NAMALWA (cell line): ENCODE measurements around the gene TLR4.
A peak's percentile ranks its signal among the peaks of the same experiment; 100 is the strongest.

Experiments
- DNase-seq: peaks from one replicate; pipeline ENCODE4 v3.0.0-alpha.2; 2015; ENCODE audit warnings: low spot score

The TLR4 gene

DNA sequence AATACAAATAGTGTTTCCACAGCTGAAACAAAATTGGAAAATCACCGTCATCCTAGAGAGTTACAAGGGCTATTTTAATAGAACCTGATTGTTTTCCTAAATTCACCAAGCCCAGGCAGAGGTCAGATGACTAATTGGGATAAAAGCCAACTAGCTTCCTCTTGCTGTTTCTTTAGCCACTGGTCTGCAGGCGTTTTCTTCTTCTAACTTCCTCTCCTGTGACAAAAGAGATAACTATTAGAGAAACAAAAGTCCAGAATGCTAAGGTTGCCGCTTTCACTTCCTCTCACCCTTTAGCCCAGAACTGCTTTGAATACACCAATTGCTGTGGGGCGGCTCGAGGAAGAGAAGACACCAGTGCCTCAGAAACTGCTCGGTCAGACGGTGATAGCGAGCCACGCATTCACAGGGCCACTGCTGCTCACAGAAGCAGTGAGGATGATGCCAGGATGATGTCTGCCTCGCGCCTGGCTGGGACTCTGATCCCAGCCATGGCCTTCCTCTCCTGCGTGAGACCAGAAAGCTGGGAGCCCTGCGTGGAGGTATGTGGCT, at the start of gene TLR4:
Gene TLR4 (plus strand): TSS at position 380 of the 552 bp plus-strand sequence. CDS start 70 bp downstream, at position 450.
- DNase-seq, result peak; percentile 66

DNA sequence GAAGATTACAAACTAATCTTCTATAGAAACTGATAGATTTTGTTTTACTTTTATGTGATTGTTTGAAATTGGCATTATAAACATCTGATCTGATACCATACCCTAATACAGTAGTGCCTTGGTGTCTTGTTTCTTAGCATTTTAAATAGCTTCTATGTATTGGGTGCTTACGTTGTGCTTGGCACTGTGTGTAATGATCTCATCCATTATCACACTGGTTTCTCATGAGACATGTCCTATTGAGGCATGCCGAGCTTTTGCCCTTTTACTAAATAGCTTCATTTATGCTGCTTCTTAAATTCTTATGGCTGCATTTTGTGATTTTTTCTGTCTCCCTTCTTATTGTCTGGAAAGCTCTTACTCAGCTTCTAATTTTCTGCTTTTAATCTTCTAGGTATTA, 48.2 kb upstream of the TLR4 start:
- no peak for DNase-seq

DNA sequence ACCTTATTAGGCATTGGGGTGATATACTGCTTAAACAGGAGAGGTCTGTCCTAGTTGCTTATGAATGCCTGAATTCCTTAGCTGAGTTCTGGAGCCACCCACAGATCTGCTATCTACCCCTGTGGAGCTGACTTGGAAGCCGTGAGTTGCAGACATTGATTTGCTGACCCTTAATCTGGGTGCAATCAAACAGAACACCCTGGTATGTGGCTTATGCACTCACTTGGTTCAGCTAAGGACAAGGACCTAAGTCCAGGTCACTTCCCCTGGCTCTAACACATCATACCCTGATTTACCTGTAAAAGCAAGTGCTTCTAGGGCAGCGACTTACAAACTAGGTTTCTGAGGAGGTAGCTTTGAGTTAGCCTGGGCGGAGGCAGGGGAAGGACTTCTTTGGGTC, 41.6 kb upstream of the TLR4 start:
- no peak for DNase-seq

DNA sequence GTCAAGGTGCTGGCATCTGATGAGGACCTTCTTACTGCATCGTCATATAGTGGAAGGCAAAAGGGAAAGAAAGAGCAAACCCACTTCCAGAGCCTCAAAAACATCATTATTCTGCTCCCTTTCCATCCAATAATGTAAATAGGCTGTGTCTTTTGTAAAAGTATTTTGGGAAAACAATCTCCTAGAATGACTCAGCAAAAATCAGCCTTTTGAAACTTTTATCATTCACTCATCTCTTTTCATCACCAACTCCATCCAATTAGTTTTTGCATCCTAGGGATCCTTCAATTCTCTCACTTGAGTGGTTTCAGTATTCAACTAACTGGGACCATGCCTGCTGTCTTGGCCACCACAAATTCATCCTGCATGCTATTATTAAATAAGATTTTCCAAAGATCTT, 39.8 kb upstream of the TLR4 start:
- DNase-seq, result no peak

DNA sequence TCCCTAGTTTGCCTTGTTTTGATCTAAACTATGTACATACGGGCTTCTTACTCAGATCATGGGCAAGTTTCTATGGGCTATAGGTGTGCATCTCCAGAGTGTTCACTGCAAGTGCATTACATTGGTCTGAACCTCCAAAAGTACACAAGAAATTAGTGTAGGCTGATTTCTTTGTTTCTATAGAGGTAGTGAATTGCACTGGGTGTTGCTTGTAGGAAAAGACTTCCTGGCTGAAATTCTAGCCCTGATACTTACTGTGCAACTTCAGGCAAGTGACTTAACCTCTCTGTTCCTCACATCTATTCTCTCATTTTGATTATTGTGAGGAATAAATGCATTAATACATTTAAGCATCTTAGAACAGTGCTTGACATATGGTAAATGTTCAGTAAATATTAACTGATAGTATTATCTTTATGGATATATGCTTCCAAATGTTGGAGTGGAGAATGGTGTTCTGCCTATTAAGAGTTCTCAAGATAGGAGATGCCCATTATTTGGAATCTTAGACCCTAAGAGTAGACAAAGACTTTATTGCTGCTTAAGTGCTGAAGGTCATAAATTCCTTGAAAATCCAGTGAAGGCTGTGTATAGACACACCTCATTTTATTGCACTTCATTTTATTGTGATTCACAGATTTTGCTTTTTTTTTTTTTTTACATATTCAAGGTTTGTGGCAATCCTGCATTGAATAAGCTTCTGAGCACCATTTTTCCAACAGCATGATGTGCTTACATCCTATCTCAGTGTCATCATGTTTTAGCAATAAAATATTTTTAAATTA, 38.4 kb upstream of the TLR4 start:
- DNase-seq, result no peak

DNA sequence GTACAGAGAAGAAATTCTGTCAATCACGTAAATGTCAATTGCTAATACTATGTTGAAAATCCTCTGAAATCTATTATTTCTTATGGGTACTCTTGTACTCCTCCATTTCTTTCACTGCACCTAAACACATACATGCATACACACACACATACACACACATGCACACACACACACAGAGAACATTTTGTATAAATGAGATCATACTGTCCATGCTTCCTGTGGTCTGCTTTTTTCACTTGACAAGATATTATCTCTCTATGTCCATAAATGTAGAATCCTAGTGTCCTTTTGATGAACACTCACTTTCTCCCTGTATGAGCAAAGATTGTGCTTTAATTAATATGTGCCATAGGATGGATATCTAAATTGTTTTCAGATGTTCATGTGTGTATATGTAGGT, 32.7 kb upstream of the TLR4 start:
- DNase-seq, result no peak

DNA sequence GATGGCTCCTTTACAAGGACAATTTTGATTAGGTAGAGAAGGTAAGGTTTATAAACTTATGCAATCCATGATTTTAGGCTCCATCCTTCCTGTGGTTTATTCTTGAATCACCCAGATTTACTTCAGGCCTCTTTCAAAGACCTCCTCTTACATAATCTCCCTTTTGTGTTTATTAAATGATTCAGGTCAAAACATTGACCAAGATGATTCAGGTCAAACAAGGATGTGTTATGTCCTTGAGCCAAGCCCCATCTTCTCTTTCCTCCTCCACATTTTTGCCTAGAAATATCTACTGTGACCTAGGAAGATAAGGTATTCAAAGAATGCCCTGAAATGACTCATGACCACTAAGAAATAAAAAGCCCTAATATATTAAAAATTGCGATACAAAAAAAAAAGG, 31.8 kb upstream of the TLR4 start:
- DNase-seq, result no peak

DNA sequence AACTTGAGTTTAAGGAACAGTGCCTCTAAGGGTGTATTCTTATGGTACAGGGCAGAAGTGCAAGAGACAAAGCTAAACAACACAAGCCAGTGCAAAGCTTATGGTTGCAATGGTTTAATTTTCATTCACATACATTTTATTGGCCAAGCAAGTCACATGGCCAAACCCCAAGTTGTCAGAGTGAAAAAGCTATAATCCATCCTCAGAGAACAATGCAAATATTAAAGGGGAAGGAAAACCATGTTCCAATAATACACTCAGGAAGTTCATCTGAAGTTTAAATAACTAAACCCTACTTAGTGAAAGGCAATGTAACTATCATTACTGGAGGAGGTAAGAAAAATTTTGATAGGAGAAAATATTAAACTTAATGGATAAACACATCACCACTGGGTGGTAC, 26.6 kb upstream of the TLR4 start:
- DNase-seq, result no peak

DNA sequence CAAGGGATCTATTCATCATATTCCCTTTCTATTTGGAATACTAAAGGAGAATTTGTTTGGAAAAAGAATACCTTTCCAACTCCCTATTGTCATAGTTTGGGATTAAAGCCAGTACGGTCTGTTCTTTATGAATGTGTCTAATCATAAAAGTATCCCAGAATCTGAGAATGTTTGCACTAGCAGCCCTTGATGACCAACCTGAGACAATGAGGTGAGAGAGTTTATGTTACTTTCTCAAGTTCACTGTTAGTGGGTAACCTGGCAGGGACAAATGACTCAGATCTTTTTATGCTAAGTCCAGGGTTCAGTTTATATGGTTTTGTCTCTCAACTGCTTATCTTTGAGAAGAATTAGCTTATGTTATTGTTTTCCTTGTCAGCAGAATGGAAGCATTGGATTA, 25.3 kb upstream of the TLR4 start:
- DNase-seq, result no peak

DNA sequence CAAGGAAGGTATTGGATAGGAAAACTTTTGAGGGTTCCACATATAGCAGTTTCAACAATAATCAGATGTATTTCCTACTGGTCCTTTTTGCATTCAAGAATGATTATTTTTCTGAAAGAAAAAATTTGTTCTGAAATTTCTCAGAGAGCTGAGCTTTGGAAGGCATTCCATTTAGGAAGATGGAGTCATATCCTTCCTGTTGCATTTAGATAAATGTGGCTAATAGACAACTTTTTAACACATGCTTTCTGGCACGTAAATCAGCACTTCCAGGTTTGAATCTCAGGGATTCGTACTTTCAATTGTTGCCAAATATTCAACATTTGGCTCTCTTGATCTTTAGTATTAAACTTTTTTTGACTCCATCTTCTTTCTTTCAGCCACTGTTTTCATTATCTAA, 24.8 kb upstream of the TLR4 start:
- no peak for DNase-seq

DNA sequence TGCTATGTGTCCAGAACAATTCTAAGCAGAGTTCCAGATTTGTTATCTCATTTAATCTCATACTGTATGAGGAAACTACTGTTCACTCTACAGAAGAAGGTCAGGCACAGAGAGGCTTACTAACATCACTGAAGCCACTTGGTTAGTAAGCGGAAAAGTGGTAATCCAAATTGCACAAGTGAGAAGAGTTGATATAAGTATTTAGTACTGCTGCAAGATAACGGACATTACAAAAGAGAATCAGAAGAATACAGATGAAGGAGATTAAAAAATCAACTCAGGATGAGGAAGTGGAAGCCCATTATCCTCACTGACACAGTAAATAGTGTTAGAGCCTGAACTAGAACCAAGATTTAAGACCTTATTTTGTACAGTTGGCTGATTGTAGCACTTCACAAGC, 22.3 kb upstream of the TLR4 start:
- no peak for DNase-seq

DNA sequence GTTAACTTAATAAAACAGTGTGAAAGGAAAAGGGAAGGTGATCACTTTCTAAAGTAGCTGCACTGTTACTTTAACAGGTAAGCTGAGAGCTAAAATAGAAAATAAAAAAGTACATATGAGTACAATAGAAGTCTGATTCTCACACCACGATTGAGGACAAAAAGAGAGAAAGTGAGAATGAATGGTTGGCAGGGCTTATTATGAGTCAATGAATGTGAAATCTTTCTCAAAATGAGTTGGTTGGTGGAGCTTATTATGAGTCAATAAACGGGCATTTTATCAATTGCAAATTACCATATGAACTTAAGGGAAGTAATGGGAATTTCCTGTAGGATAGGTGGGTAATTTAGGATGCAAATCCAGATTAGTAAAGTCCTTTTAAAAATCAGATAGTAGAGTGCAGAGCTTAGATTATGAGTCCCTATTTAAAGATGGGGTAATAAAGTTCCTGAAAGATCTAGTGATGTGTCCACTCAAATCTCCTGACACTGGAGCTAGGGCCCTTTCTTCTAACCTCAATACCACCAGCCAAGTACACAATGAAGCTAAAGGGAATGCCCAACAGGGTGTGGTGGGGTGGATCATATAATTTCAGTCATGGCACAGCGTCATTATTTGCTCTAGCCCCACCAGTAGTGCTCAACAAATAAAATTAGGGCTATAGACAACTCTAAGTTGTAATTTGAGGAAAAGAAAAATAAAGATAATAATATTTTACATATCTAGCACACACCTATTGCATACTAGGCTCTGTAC, 21.1 kb upstream of the TLR4 start:
- no peak for DNase-seq

DNA sequence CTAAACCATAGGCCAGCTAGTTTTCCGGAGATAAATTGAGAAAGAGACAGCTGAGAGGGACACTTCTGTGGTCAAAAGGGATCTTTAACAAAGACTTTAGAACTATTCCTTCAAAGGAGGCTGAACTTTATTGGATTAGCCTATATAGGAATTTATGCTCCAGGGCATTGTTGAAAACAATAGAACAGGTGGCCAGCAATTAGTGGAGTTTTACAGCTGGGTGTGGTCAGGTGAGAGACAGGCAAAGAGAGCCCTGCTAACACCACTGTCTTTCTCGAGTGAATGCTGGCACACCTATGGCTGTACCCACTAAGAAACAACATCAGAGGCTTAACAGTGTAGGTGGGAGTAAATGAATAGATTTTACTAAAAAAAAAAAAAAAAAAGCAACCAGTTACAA, 16.7 kb upstream of the TLR4 start:
- no peak for DNase-seq

DNA sequence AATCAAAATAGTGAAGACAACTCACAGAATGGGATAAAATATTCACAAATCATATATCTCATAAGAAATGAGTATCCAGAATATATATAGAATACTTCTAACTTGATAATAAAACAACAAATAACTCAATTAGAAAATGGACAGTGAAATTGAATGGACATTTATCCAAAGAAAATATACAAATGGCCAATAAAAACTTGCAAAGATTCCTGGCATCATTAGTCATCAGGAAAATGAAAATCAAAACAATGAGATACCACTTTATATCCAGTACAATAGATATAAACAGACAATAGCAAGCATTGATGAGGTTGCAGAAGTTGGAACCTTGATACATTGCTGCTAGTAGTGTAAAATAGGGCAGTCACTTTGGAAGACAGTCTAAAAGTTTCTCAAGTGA, 12.8 kb upstream of the TLR4 start:
- DNase-seq, result no peak

DNA sequence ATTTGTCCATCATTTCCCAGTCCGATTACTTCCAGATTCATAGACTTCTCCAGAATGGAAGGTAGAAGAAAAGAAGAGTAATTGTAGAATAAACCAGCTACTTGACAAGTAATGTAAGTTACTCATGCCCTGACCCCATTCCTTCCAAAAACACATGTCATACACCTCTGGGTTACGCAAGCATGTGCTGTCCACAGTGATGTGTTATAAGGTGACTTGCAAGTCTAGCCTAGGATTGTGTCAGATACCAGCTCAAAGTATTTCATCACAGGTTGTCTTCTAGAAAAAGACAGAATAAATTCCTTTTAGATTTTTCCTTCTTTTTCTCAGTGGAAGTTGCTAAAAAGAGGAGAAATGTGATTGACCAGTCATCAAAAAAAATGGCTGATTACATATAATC, 8.0 kb upstream of the TLR4 start:
- no peak for DNase-seq

DNA sequence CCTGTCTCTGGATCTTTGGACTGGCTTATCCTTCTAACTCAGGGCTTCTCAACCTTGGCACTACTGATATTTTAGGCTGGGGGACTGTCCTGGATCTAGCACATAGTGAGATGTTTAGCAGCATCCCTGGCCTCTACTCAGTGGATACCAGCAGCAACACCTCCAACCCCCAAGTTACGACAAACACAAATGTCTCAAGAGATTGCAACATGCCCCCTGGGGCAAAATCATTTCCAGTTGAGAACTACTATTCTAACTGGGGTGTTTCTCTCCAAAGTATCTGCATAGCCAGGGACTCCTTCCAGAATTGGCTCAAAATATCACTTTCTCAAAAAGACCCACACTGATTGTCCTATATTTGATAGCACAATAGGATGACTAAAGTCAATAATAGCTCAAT, 7.2 kb upstream of the TLR4 start:
- DNase-seq, result no peak

DNA sequence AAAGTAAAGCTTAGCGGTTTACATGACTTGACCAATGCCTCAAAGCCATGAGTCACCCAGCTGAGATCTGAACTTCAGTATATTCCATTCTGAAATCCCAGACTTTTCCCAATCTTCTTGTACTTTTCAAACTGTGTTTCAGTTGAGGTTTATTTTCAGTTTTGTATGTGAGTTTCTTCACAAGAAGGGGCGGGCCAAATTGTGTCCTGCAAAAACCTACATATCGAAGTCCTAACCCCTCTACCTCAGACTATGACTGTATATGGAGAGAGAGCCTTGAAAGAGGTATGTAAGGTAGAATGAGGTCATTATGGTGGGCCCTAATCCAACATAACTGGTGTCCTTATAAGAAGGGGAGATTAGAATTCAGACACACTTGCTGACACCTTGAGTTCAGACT, 666 bp upstream of the TLR4 start:
- no peak for DNase-seq

DNA sequence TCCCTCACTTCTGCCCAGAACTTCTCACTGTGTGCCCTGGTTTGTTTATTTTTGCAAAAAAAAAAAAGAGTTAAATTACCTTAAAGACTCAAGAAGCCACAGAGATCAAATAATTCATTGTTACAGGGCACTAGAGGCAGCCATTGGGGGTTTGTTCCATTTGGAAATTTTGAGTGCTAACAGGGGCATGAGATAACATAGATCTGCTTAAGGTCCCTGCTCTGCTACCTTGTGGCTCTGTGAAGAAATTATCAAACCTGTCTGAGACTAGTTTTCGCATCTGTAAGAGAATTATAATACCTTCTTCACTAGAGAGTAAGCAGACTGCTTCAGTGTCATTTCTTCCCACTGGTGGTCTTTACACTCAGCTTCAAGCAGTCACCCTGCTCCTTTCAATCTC, 394 bp downstream of the TLR4 start:
- no peak for DNase-seq

DNA sequence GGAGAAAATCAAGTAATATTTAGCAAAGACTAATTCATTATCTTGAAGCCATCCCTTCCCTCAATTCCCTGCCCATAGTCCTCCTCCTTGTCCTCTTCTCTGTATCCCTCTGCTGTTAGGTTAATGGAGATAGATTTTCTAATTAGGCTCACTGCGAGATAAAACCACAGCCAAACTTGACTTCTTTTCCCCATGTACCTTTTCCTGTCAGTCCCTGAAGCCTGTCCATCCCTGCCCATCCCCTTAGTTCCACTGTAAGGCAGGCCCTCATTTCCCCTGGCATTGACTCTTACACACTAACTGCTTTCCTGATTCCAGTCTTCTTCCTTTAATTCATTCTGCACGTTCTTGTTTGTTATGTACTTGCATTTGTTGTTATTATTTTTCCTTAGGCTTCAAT, 1.2 kb downstream of the TLR4 start:
- no peak for DNase-seq

DNA sequence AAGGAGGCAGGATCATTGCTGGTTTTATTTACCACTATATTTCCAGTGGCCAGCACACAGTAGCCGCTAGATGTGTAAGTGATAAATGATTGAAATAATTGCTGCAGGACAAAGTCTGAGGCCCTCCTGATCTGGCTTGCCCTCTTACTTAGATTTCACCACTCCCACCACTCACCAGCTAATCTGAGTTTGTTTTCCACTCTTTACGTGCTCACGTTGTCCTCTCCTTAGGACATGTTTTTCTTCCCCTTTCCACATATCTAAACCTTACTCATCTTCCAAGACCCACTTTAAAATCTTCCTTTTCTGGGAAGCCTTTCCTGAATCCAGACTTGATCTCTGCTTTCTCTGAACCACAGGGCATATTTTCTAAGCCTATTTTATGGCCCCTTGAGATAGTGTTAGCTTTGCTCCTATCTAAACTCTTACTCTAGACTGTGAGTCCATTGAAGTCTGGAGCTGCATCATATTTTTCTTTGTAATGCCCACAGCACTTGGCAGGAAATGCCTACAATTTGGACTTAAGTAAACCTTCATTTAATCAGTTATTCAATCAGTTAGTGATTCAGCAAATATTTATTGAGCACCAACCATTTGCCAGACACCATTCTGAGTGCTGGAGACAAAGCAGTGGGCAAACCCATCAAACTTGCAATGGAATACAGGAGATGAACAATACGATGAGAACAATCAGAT, 2.4 kb downstream of the TLR4 start:
- DNase-seq, result no peak

DNA sequence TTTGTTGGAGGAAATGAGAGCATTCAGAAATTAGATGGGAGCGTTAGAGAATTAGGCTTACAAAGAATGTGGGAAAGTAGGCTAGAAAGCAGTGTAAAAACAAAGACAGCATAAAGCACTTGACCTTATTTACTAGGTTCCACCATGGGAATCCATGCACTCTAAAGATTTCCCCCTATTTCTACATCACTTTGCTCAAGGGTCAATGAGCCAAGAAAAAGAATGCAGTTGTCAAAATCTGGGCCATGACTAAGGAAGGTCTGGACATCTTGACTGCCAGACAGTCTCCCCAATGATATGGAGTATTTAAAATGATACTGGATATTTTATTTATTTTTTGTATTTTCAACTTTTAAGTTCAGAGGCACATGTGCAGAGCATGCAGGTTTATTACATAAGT, 3.4 kb downstream of the TLR4 start:
- DNase-seq, result no peak

DNA sequence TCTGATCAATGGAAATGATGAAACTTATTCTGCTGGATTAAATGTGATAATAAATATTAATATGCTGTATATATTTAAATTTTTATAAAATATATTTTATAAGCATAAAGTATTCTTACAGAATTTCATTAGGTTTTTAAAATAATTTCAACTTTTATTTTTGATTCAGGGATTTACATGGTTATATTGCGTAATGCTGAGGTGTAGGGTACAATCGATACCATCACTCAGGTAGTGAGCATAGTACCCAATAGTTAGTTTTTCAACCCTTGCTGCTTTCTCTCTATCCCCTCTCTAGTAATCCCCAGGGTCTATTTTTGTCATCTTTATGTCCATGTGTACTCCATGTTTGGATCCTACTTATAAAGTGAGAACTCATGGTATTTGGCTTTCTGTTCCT, 5.7 kb downstream of the TLR4 start:
- DNase-seq, result no peak

DNA sequence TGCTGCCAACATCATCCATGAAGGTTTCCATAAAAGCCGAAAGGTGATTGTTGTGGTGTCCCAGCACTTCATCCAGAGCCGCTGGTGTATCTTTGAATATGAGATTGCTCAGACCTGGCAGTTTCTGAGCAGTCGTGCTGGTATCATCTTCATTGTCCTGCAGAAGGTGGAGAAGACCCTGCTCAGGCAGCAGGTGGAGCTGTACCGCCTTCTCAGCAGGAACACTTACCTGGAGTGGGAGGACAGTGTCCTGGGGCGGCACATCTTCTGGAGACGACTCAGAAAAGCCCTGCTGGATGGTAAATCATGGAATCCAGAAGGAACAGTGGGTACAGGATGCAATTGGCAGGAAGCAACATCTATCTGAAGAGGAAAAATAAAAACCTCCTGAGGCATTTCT, 10.1 kb downstream of the TLR4 start:
- DNase-seq, result peak; percentile 3
